Uterus (tissue), 2 donors: ENCODE data around the gene RAX2.

Source experiments
- POLR2A ChIP-seq, 2 donors: fragments of 450-650 bp; IDR thresholded peaks; one replicate each; pipeline ENCODE4 v1.6.1; 2016; ENCODE audit warnings: antibody characterized with exemption in 2 of 2, mild to moderate bottlenecking in 1 of 2, moderate library complexity in 1 of 2
- TF ChIP-seq, protein P1 (sequence below), 4 experiments: fragments of 200-600 bp in 2 of 4; fragments of 450-650 bp in 2 of 4; sonication (generic) in 2 of 4; IDR thresholded peaks; one replicate each; pipeline ENCODE4 v1.5.1; 2016 to 2019; ENCODE audit warnings: antibody characterized with exemption in 4 of 4, mild to moderate bottlenecking in 2 of 4, moderate library complexity in 1 of 4

DNA sequence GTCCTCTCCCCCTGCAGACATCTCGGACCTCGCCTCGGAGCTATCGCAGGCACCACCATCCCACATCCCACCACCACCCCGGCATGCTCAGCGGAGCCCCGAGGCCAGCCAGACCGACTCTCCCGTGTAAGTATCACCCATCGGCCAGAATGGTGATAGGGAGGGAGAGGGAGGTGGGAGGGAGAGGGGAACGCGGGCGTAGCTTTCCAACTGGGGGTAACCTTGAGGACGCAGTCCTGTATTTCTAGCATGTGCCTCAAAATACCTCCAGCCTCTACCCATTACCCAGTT lies 37.8 kb downstream of the RAX2 start:
- TF ChIP-seq, protein P1, sequence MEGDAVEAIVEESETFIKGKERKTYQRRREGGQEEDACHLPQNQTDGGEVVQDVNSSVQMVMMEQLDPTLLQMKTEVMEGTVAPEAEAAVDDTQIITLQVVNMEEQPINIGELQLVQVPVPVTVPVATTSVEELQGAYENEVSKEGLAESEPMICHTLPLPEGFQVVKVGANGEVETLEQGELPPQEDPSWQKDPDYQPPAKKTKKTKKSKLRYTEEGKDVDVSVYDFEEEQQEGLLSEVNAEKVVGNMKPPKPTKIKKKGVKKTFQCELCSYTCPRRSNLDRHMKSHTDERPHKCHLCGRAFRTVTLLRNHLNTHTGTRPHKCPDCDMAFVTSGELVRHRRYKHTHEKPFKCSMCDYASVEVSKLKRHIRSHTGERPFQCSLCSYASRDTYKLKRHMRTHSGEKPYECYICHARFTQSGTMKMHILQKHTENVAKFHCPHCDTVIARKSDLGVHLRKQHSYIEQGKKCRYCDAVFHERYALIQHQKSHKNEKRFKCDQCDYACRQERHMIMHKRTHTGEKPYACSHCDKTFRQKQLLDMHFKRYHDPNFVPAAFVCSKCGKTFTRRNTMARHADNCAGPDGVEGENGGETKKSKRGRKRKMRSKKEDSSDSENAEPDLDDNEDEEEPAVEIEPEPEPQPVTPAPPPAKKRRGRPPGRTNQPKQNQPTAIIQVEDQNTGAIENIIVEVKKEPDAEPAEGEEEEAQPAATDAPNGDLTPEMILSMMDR (IDR thresholded peaks at IDR 0.05), result no peak
- no peak for TF ChIP-seq POLR2A (IDR thresholded peaks at IDR 0.05)
